ENCODE results near the gene HAUS5.
"Not testable (repeated sequence)": the region's sequence is repeated elsewhere in the genome, so short reads cannot be mapped to it uniquely, and the experiment has no call there.

The HAUS5 gene

DNA sequence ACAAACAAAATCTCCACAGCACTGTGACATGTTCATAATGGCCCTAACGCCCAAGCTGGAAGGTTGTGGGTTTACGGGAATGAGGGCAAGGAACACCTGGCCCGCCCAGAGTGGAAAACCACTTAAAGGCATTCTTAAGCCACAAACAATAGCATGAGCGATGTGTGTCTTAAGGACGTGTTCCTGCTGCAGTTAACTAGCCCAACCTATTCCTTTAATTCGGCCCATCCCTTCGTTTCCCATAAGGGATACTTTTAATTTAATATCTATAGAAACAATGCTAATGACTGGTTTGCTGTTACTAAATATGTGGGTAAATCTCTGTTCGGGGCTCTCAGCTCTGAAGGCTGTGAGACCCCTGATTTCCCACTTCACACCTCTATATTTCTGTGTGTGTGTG lies 5.4 kb upstream of the HAUS5 start:
- not testable (repeated sequence) for DNase-seq (ENCODE audit: low read depth in 1 of 2, low spot score in 1 of 2)

DNA sequence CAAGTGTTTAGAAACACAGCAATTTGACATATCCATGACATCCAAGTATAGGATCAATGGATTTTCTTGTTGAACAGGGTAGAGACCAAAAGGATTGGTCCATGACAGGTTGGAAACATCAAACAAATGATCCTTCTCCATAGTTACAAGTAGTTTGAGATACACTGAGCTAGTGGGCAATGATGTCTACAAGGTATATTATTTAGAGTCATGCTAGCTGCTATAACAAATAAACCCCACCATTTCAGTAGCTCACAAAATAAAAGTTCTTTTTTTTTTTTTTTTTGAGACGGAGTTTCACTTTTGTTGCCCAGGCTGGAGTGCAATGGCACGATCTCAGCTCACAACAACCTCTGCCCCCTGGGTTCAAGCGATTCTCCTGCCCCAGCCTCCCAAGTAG lies 4.9 kb upstream of the HAUS5 start:
- DNase-seq (ENCODE audit: low read depth in 1 of 2, low spot score in 1 of 2): no peak

DNA sequence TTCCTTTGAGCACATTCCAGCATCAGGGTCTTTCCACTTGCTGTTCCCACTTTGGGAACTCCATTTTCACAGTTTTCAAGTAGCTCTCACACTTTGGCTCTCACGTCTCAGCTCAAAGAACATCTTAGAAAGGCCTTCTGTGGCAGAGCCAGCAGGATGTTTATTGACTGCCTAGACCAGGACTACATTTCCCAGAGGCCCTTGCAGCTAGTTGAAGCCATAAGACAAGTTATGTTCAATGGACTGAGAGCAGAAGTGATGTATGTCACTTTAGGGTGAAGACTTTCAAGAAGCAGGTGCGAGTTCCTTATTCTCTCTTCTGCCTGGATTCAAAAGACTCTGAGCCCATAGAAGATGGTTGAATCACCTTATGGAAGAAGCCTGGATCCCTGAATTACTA lies 4.3 kb upstream of the HAUS5 start:
- DNase-seq (ENCODE audit: low read depth in 1 of 2, low spot score in 1 of 2): no peak

DNA sequence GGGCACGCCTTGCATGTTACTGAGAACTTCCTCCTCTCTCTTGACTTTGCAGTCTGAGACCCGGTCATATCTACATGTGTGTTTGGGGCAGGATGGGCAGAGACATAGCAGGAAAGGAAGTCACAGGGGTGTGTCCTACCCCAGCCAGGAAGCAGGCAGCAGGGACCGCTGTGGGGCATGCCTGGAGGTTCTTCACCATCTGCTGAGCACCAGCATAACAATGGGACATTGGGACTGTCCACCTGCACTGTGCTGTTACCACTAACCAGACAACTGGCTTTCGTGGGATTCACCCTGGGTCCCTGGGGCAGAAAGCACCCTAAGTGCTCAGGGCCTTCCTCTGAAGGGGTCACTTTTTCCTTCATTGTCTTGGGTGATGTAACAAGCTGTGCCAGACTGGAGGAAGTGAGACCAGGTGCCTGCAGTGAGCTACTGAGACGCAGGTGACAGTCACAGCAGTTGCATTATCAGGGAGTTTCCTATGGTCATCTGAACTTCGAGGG lies 2.6 kb upstream of the HAUS5 start:
- DNase-seq (ENCODE audit: low read depth in 1 of 2, low spot score in 1 of 2): no peak

DNA sequence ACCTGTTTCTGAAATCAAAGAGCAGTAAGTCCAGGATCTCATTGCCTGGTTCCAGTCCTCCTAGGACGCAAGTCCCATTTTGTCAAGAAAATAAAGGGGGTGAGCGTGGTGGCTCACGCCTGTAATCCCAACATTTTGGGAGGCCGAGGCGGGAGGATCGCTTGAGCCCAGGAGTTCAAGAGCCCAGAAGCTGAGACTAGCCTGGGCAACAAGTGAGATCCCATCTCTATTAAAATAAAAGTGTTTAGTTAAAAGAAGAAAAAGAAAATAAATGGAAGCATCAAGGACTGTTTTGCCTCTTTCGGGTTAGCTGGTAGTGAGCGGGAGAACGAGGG lies 344 bp upstream of the HAUS5 start:
- no peak for DNase-seq (ENCODE audit: low read depth in 1 of 2, low spot score in 1 of 2)

DNA sequence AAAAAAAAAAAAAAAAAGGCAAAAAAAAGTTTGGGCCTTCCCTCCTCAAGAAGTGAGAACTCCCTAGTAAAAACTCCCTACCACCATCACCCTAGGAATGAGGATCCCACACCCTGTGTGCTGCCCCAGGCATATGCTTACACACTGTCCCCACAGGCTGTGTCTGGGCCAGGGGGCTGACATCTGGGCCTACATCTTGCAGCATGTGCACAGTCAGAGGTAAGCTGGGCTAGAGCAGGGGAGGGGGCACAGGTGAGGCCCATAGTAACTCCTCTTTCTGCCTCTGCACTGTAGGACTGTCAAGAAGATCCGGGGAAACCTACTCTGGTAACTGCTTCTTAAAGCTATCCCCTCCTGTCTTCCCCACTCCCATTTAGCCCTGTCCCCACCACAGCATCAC lies 1.0 kb downstream of the HAUS5 start:
- DNase-seq (ENCODE audit: low read depth in 1 of 2, low spot score in 1 of 2): no peak

DNA sequence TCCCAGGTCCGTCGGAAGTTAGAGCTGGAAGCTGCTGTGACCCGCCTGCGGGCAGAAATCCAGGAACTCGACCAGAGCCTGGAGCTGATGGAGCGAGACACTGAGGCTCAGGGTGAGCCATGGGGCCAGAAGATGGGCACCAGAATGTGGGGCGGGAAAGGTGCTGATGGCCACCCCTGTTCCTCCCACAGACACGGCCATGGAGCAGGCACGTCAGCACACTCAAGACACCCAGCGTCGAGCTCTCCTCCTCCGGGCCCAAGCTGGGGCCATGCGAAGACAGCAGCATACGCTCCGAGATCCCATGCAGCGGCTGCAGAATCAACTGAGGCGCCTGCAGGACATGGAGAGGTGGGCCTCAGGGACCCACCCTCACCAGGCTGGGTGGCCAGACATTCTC lies 2.5 kb downstream of the HAUS5 start:
- no peak for DNase-seq (ENCODE audit: low read depth in 1 of 2, low spot score in 1 of 2)

DNA sequence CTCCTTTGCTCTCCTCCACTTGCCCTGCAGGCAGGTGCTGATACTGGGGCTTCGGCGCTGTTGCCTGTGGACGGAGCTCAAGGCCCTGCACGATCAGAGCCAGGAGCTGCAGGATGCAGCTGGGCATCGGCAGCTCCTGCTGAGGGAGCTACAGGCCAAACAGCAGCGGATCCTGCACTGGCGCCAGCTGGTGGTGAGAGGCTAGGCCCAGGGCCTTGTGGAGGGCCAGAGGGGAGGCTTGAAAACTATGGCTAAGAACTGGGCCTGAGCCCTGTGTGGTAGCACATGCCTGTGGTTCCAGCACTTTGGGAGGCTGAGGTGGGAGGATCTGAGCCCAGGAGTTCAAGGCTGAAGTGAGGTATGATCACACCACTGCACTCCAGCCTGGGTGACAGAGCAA lies 6.3 kb downstream of the HAUS5 start:
- no peak for DNase-seq (ENCODE audit: low read depth in 1 of 2, low spot score in 1 of 2)

DNA sequence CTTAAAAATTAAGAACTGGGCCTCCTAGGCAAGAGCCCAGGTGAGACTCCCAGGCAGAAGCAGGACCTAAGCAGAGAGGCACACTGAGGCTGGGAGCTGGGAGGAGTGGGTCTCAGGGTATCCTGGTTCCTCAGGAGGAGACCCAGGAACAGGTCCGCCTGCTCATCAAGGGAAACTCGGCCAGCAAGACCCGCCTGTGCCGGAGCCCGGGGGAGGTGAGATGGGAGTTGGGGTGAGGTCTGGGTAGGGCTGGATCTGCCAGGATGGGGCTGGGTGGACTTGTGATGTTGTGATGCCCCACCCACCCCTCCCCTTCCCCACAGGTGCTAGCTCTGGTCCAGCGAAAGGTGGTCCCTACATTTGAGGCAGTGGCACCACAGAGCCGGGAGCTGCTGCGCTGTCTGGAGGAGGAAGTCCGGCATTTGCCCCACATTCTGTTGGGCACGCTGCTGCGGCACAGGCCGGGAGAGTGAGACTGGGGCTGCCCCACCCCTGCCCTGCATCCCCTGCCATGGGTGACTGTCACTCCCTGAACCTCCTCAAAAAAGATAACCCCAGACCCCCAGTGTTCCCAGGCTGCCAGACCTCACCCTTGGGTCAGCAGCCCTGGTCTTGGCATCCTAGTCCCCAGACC lies 6.9 kb downstream of the HAUS5 start:
- DNase-seq (ENCODE audit: low read depth in 1 of 2, low spot score in 1 of 2): no peak

DNA sequence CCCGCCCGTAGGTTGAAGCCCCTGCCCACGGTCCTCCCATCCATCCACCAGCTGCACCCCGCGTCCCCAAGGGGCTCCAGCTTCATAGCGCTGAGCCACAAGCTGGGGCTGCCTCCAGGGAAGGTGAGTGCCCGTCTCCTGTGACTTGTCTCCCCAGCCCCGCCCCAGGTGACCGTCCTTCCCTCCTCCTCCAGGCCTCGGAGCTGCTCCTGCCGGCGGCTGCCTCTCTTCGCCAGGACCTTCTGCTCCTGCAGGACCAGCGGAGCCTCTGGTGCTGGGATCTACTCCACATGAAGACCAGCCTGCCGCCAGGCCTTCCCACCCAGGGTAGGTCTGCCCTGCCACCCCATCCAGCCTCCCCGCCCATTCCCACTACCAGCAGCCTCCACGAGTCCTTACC lies 7.5 kb downstream of the HAUS5 start:
- no peak for DNase-seq (ENCODE audit: low read depth in 1 of 2, low spot score in 1 of 2)

DNA sequence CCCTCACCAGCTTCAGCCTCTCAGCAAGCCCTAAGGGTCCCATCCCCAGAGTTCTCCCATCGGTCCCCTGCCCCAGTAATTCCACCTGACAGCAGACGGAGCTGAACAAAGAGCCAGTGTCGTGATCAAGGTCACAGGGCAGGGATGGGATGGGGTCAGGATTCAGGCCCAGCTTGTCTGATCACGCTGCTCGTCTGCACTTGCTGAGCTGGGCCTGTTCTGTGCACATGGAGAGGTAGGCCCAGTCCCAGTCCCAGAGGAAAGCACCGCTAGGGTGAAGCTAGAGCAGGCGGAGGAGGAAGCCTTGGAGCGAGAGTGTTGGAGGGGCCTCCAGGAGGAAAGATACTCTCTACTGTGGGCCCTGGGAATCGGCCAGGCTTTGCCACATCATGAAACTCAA lies 9.2 kb downstream of the HAUS5 start:
- DNase-seq (ENCODE audit: low read depth in 1 of 2, low spot score in 1 of 2): no peak

DNA sequence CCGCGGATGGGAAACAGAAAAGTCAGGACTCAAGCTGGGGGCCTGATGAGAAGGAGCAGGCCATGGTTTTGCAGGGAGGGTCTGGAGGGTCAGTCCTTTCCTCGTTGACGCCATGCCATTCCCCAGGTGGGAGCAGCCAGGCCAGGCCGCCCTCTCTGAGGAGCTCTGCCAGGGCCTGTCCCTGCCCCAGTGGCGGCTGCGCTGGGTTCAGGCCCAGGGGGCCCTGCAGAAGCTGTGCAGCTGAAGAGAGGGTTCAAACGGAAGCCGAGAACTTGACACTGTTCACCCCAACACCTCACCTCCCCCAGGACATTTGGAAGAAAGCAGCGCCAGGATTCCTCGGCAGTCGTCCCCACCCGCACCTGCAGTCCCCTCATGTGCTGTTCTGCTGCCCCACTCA lies 10.2 kb downstream of the HAUS5 start:
- DNase-seq (ENCODE audit: low read depth in 1 of 2, low spot score in 1 of 2): no peak

DNA sequence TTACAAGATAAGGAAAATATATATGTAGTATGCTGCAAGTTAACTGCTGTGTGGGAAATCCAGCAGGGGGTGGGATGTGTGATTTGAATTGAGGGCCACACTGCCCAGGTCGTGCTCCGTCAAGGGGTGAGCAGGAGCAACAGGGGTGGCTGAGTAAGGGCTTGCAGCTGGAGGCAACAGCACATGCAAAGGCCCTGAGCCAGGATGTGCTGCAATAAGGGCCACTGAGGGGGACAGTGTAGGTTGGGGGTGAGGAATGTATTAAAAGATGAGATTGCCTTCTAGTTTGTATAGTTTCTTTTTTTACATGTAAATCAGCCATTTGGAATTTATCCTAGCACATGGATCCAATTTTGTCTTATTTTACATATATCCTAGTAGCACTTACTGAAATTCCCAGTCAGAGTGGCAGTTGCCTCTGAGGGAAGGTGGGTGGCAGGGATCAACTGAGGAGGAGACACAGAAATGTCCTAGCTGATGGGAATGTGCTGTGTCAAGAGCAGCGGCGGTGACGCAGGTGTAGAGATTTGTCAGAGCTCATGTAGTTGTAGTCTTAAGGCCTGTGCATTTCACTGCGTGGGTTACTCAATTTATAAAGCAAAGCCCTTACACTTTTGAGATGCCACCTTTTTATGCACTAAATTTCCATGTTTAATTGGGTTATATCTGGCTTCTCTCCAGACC lies 10.9 kb downstream of the HAUS5 start:
- DNase-seq (ENCODE audit: low read depth in 1 of 2, low spot score in 1 of 2): no peak

DNA sequence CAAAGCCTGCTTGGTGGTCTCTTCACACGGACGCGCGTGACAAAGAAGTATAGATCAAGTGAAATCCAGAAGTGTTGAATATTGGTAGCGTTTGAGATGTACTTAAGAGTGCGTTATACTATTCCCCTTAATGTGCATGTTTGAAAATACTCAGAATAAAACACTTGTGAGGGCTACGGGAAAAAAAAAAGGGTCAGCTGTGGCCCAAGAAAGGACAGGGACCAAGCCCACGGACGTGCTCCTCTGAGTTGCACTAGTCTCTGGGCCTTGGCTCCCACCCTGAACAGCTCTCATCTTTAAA lies 15.7 kb downstream of the HAUS5 start:
- no peak for DNase-seq (ENCODE audit: low read depth in 1 of 2, low spot score in 1 of 2)

DNA sequence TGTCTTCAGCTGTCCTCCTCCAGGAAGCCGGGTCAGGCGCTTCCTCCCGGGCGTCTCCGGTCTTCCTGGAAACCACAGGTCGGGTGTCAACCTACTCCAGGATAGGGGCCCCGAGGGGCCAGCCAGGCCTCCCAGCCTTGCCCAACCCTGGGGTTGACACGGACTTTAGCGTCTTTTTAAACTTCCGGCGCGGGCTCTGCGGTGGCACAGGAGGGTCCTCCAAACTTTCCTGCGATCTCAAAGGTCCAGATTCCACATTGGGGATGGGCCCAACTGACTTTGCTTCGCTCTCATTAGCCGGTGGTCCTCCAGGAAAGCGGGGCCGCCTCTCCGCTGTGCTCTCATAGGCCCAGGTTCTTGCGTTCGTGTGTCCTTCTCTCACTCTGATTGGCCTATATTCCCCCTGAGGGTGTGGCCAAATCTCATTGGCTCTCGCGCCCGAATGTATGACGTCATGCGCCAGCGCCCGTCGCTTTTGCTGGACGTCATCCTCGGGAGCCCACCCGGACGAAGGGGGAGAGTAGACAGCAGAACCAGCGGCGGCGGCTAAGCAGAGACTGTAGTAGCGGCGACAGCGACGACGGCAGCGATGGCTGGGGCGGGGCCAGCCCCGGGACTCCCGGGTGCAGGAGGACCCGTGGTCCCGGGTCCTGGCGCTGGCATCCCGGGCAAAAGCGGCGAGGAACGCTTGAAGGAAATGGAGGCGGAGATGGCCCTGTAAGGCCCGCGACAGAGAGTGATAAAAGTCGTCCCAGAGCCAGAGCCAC lies 16.2 kb downstream of the HAUS5 start, which contains the start of gene RBM42:
Gene RBM42, plus strand, starts transcription at position 472 of the 767 bp plus-strand sequence. Its CDS starts 118 bp downstream, at position 590.
- DNase-seq (ENCODE audit: low read depth in 1 of 2, low spot score in 1 of 2): peak; percentile 92 to 94

DNA sequence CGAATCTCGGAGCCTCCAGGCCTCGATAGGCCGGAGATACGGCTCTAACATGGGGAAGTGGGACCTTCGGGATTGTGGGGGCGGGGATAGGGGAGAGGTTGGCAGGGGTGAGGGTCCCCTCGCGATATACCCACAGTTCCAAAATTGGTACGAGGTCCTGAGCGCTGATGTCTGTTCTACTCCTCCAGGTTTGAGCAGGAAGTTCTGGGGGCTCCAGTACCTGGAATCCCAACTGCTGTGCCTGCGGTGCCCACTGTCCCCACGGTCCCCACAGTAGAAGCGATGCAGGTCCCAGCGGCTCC lies 16.7 kb downstream of the HAUS5 start:
- no peak for DNase-seq (ENCODE audit: low read depth in 1 of 2, low spot score in 1 of 2)

DNA sequence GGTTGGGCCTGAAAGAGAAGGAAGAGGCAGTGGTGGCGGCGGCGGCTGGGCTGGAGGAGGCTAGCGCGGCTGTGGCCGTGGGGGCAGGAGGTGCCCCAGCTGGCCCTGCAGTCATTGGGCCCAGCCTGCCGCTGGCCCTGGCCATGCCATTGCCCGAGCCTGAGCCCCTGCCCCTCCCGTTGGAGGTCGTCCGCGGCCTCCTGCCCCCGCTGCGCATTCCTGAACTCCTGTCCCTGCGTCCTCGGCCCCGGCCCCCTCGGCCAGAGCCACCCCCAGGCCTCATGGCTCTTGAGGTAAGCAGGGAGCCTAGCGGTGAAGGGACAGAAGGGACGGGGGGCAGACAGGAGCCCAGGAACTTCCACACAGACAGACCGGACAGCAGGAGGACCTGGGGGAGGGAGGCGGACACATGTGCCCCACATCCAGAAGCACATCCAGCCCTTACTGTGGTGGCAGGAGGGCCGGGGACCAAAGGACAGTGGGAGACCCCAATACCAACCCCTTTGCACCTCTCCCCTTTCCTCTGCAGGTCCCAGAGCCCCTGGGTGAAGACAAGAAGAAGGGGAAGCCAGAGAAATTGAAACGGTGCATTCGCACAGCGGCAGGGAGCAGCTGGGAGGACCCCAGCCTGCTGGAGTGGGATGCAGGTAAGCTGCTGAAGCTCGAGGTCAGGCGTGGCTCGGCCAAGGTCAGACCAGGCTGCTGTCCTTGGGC lies 21.3 kb downstream of the HAUS5 start:
- DNase-seq (ENCODE audit: low read depth in 1 of 2, low spot score in 1 of 2): no peak

DNA sequence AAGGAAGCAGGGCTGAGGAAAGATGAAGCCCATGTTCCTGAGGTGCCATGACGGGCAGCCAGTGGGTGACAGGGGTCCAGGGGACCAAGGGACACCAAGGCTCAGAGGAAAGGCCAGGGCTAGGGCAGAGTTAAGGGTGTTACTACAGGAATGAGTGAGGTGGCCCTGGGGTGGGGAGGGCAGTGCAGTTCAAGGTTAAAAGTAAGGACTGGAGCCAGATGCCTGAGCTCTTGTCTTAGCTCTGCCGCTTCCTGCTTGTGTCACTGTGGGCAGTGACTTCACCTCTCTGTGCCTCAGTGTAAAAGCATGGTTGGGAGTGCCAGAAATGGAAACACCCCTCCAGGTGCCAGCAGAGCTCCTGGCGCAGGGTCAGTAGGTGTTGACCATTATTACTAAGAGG lies 24.1 kb downstream of the HAUS5 start:
- DNase-seq (ENCODE audit: low read depth in 1 of 2, low spot score in 1 of 2): no peak

DNA sequence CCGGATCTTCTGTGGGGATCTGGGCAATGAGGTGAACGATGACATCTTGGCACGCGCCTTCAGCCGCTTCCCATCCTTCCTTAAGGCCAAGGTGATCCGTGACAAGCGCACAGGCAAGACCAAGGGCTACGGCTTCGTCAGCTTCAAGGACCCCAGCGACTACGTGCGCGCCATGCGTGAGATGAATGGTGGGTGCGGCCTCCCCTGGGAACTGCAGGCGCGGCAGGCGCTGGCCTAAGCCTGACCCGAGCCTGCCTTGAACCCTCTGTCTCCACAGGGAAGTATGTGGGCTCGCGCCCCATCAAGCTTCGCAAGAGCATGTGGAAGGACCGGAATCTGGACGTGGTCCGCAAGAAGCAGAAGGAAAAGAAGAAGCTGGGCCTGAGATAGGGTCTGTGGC lies 24.6 kb downstream of the HAUS5 start:
- DNase-seq (ENCODE audit: low read depth in 1 of 2, low spot score in 1 of 2): no peak

DNA sequence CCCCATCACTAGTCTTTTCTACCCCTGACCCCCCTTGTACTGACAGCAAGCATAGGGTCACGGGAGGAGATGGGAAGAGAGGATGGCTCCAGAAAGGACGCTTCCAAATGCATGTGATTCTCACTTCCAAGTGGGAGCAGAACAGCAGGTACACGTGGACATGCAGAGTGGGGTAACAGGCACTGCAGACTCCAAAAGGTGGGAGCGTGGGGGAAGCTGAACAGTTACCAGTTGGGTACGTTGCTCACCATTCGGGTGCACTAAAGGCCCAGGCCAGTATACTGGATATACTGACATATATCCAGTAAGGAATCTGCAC lies 26.7 kb downstream of the HAUS5 start:
- no peak for DNase-seq (ENCODE audit: low read depth in 1 of 2, low spot score in 1 of 2)

DNA sequence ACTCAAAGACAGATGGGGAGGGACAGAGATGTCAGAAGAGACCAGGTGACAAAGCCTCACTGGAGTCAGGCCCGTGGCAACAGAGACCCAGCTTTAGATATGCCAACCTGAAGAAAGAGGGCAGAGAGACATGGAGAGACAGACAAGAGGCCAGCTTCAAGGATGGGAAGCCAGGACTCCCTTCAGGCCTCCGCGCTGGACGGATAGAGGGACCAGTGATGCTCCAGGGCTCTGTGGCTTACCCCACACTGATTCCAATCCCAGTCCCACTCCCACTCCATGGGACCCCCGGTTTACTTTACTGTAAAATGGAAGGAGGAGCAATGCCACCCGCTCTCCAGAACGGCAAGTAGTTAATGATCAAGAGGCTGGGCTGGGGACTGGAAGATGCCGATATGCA lies 27.3 kb downstream of the HAUS5 start:
- DNase-seq (ENCODE audit: low read depth in 1 of 2, low spot score in 1 of 2): no peak

DNA sequence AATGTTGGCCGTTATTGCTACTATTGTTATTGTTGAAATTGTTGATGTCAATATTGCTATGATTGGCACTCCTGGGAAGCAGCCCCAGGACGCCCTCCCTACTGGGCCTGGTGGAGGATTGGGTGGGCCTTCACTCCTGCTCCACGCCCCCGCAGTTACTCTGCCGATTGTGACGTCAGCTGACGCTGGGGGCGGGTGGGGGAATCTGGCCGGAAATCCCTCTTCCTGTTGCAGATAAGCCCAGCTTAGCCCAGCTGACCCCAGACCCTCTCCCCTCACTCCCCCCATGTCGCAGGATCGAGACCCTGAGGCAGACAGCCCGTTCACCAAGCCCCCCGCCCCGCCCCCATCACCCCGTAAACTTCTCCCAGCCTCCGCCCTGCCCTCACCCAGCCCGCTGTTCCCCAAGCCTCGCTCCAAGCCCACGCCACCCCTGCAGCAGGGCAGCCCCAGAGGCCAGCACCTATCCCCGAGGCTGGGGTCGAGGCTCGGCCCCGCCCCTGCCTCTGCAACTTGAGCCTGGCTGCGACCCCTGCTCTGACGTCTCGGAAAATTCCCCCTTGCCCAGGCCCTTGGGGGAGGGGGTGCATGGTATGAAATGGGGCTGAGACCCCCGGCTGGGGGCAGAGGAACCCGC lies 29.1 kb downstream of the HAUS5 start, which contains the start of gene ETV2:
Gene ETV2, plus strand, starts transcription at position 231 of the 637 bp plus-strand sequence. CDS start 716 bp downstream, outside the sequence.
- no peak for DNase-seq (ENCODE audit: low read depth in 1 of 2, low spot score in 1 of 2)
